H9 (cell line): ENCODE measurements around the gene ISOC1. TPM values are rescaled to one million over a fixed set of nuclear protein-coding genes. Genes with fewer than 3 reads are reported as not detected.
A peak's percentile ranks its signal among the peaks of the same experiment; 100 is the strongest.

Experiments
- DNase-seq: peaks from one replicate; pipeline ENCODE4 v3.0.0-alpha.2; 2017
- H2AFZ ChIP-seq: one replicate; pipeline ENCODE4 v1.6.1; 2013; ENCODE audit warnings: mild to moderate bottlenecking, low read length, control low read depth, moderate library complexity
- H2AK5ac ChIP-seq: 2 replicates; pipeline ENCODE4 v1.6.1; 2013; ENCODE audit warnings: low read length, control low read depth, mixed read lengths; ENCODE audit not compliant: insufficient read length
- H2BK120ac ChIP-seq: one replicate; pipeline ENCODE4 v1.6.1; 2013; ENCODE audit warnings: low read depth, mild to moderate bottlenecking, low read length, control low read depth, inconsistent platforms; ENCODE audit not compliant: poor library complexity, severe bottlenecking
- H2BK12ac ChIP-seq: 2 replicates; pipeline ENCODE4 v1.6.1; 2013; ENCODE audit warnings: low read length, control low read depth, mixed read lengths, low read depth; ENCODE audit not compliant: insufficient read length
- H2BK15ac ChIP-seq: 2 replicates; pipeline ENCODE4 v1.6.1; 2013; ENCODE audit warnings: low read depth, low read length, control low read depth
- H2BK20ac ChIP-seq: one replicate; pipeline ENCODE4 v1.6.1; 2013; ENCODE audit warnings: low read depth, mild to moderate bottlenecking, low read length, control low read depth, inconsistent platforms; ENCODE audit not compliant: poor library complexity, severe bottlenecking
- H2BK5ac ChIP-seq: 2 replicates; pipeline ENCODE4 v1.6.1; 2013; ENCODE audit warnings: low read length, control low read depth, mixed read lengths; ENCODE audit not compliant: insufficient read length
- H3K14ac ChIP-seq: 2 replicates; pipeline ENCODE4 v1.6.1; 2013; ENCODE audit warnings: low read length, control low read depth; ENCODE audit not compliant: insufficient read depth
- H3K18ac ChIP-seq: 2 replicates; pipeline ENCODE4 v1.6.1; 2013; ENCODE audit warnings: low read depth, mild to moderate bottlenecking, mixed read lengths, low read length, control low read depth; ENCODE audit not compliant: insufficient read length
- H3K23ac ChIP-seq: 2 replicates; pipeline ENCODE4 v1.6.1; 2013; ENCODE audit warnings: low read length, control low read depth, mixed read lengths, low read depth; ENCODE audit not compliant: insufficient read length
- H3K23me2 ChIP-seq: 2 replicates; pipeline ENCODE4 v1.6.1; 2013; ENCODE audit warnings: low read depth, mild to moderate bottlenecking, mixed read lengths, low read length, control low read depth; ENCODE audit not compliant: insufficient read length, poor library complexity, severe bottlenecking
- H3K27ac ChIP-seq: 2 replicates; pipeline ENCODE4 v1.5.1; 2013; ENCODE audit warnings: low read length, control low read depth, mixed read lengths, low read depth; ENCODE audit not compliant: insufficient read length
- H3K27me3 ChIP-seq: 2 replicates; pipeline ENCODE4 v1.6.1; 2013; ENCODE audit warnings: low read length, control low read depth, inconsistent platforms; ENCODE audit not compliant: insufficient read depth
- H3K4ac ChIP-seq: 2 replicates; pipeline ENCODE4 v1.6.1; 2013; ENCODE audit warnings: low read depth, mild to moderate bottlenecking, control low read depth, inconsistent platforms, low read length, moderate library complexity
- H3K4me1 ChIP-seq: 2 replicates; pipeline ENCODE4 v1.6.1; 2013; ENCODE audit warnings: low read length, control low read depth, inconsistent platforms; ENCODE audit not compliant: insufficient read depth
- H3K4me2 ChIP-seq: 2 replicates; pipeline ENCODE4 v1.6.1; 2013; ENCODE audit warnings: low read length, control low read depth, mixed read lengths; ENCODE audit not compliant: insufficient read length, insufficient read depth
- H3K56ac ChIP-seq: 2 replicates; pipeline ENCODE4 v1.6.1; 2013; ENCODE audit warnings: low read depth, mild to moderate bottlenecking, mixed read lengths, low read length, control low read depth; ENCODE audit not compliant: insufficient read length
- H3K79me1 ChIP-seq: 2 replicates; pipeline ENCODE4 v1.6.1; 2013; ENCODE audit warnings: low read depth, mild to moderate bottlenecking, moderate library complexity, low read length, control low read depth, inconsistent platforms; ENCODE audit not compliant: insufficient read depth, poor library complexity, severe bottlenecking
- H3K79me2 ChIP-seq: 2 replicates; pipeline ENCODE4 v1.6.1; 2013; ENCODE audit warnings: low read length, control low read depth, inconsistent platforms; ENCODE audit not compliant: insufficient read depth
- H3K9ac ChIP-seq: 2 replicates; pipeline ENCODE4 v1.6.1; 2013; ENCODE audit warnings: low read length, control low read depth, mixed read lengths; ENCODE audit not compliant: insufficient read length; ENCODE audit errors: extremely low read depth
- H3K9me3 ChIP-seq: one replicate; pipeline ENCODE4 v1.6.1; 2013; ENCODE audit warnings: low read depth, low read length, inconsistent platforms; ENCODE audit not compliant: control insufficient read depth
- H3T11ph ChIP-seq: one replicate; pipeline ENCODE4 v1.6.1; 2013; ENCODE audit warnings: mild to moderate bottlenecking, low read length, control low read depth, inconsistent platforms
- H4K20me1 ChIP-seq: one replicate; pipeline ENCODE4 v1.6.1; 2013; ENCODE audit not compliant: control insufficient read depth, insufficient read length, insufficient read depth
- H4K5ac ChIP-seq: 2 replicates; pipeline ENCODE4 v1.6.1; 2013; ENCODE audit warnings: low read depth, mild to moderate bottlenecking, mixed read lengths, low read length, control low read depth; ENCODE audit not compliant: insufficient read length
- H4K8ac ChIP-seq: replicated peaks from 2 replicates; pipeline ENCODE4 v1.6.1; 2013; ENCODE audit warnings: low read length, control low read depth, mixed read lengths, low read depth; ENCODE audit not compliant: insufficient read length
- H4K91ac ChIP-seq: 2 replicates; pipeline ENCODE4 v1.6.1; 2013; ENCODE audit warnings: low read depth, mild to moderate bottlenecking, moderate library complexity, mixed read lengths, low read length, control low read depth; ENCODE audit not compliant: insufficient read length
- H3K27ac Mint-ChIP-seq, 3 experiments: 2 replicates in 2 of 3; 3 replicates in 1 of 3; pipeline ENCODE4 v1.8.0; 2020 to 2021; ENCODE audit warnings: mixed read lengths in 3 of 3, mild to moderate bottlenecking in 1 of 3, moderate library complexity in 1 of 3
- H3K27me3 Mint-ChIP-seq: 2 replicates; pipeline ENCODE4 v1.8.0; 2021; ENCODE audit warnings: low read depth, mild to moderate bottlenecking, moderate library complexity, mixed read lengths
- H3K36me3 Mint-ChIP-seq, 3 experiments: 2 replicates in 2 of 3; 3 replicates in 1 of 3; pipeline ENCODE4 v1.8.0; 2020 to 2021; ENCODE audit warnings: low read depth in 3 of 3, mixed read lengths in 3 of 3; ENCODE audit not compliant: insufficient read depth in 1 of 3
- H3K4me1 Mint-ChIP-seq, 2 experiments: 2 replicates each; pipeline ENCODE4 v1.8.0; 2020; ENCODE audit warnings: mixed read lengths in 2 of 2
- H3K4me3 Mint-ChIP-seq, 2 experiments: 2 replicates in 1 of 2; 3 replicates in 1 of 2; pipeline ENCODE4 v1.8.0; 2020 to 2021; ENCODE audit warnings: mild to moderate bottlenecking in 2 of 2, mixed read lengths in 2 of 2, moderate library complexity in 1 of 2
- H3K9me3 Mint-ChIP-seq, 2 experiments: 2 replicates in 1 of 2; 3 replicates in 1 of 2; pipeline ENCODE4 v1.8.0; 2020; ENCODE audit warnings: mild to moderate bottlenecking in 2 of 2, mixed read lengths in 2 of 2, moderate library complexity in 1 of 2
- WGBS: extraction: QIAGEN DNeasy Blood & Tissue Kit; methylation state at CpG from one replicate; pipeline ENCODE4 v1.1.7; 2013; ENCODE audit warnings: missing lambda C conversion rate, low lambda C conversion rate, mixed read lengths; ENCODE audit not compliant: insufficient read length; ENCODE audit errors: extremely low coverage; 5-methylcytosine and 5-hydroxymethylcytosine counted together
- total RNA-seq: library from RNA; stranded (reverse); gene quantifications from 2 replicates; pipeline ENCODE4 v1.2.1, GENCODE V29; 2021
- TF ChIP-seq, protein P1 (sequence below): fragments of 200-600 bp; sonication (generic); conservative IDR thresholded peaks from 3 replicates; pipeline ENCODE4 v1.8.0; 2021; ENCODE audit warnings: antibody characterized with exemption, mild to moderate bottlenecking

Gene ISOC1
- total RNA-seq, 1 experiment from 2014 or later: 23.0 TPM

DNA sequence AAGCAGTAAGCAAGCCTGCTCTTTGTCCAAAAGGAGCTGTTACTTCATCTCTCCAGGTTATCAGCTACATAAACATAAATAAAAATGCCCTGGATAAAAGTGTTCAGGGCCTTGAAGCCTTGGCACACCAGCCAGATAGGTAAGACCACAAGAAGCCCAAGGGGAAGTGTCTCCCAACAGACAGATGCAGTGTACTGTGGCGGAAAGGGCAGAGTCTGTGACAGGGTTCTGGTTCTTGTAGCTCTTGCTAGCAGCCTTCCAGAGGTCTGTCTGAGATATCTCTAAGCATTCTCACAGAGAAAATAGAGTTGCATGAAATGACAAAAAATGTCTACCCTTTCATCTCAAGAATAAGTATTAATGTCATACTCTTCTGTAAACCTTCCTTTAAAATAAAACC, 30.1 kb downstream of the ISOC1 start:
- H3K4me1 ChIP-seq: no peaks in the 10 kb centered on the region
- no peak overlapping the region for H3K27ac ChIP-seq
- H2AK5ac ChIP-seq: no peak overlapping the region
- no peak overlapping the region for H3T11ph ChIP-seq
- H3K56ac ChIP-seq: no peak overlapping the region
- H4K91ac ChIP-seq: no peak overlapping the region
- WGBS: no CpG with 5 or more reads among the region's 1 CpG
- H3K14ac ChIP-seq: no peak overlapping the region
- no peaks in the 10 kb centered on the region for H3K79me2 ChIP-seq
- H3K4me2 ChIP-seq: no peak overlapping the region
- no peaks in the 10 kb centered on the region for H3K27me3 ChIP-seq
- H2BK15ac ChIP-seq: no peak overlapping the region
- no peak overlapping the region for H2AFZ ChIP-seq
- Mint-ChIP-seq H3K4me1 (peaks cover 0 to 6% of the 10 kb centered on the region in 2 experiments; a peak in 1 of 4 replicates), H3K27me3 (no peaks in the 10 kb centered on the region), H3K4me3 (no peak overlapping the region), H3K27ac (peak overlapping the region in 1 of 3 experiments; percentile 79; a peak in 2 of 7 replicates), H3K9me3 (no peaks in the 10 kb centered on the region), H3K36me3 (no peaks in the 10 kb centered on the region)
- no peaks in the 10 kb centered on the region for H3K9me3 ChIP-seq
- no peak for DNase-seq
- H3K23ac ChIP-seq: no peak overlapping the region
- no peaks in the 10 kb centered on the region for H3K79me1 ChIP-seq
- no peak overlapping the region for H2BK20ac ChIP-seq
- no peaks in the 10 kb centered on the region for H3K23me2 ChIP-seq
- H3K9ac ChIP-seq: no peak overlapping the region
- H4K8ac ChIP-seq: no peak overlapping the region
- H2BK120ac ChIP-seq: no peak overlapping the region
- H3K18ac ChIP-seq: no peak overlapping the region
- TF ChIP-seq, protein P1, sequence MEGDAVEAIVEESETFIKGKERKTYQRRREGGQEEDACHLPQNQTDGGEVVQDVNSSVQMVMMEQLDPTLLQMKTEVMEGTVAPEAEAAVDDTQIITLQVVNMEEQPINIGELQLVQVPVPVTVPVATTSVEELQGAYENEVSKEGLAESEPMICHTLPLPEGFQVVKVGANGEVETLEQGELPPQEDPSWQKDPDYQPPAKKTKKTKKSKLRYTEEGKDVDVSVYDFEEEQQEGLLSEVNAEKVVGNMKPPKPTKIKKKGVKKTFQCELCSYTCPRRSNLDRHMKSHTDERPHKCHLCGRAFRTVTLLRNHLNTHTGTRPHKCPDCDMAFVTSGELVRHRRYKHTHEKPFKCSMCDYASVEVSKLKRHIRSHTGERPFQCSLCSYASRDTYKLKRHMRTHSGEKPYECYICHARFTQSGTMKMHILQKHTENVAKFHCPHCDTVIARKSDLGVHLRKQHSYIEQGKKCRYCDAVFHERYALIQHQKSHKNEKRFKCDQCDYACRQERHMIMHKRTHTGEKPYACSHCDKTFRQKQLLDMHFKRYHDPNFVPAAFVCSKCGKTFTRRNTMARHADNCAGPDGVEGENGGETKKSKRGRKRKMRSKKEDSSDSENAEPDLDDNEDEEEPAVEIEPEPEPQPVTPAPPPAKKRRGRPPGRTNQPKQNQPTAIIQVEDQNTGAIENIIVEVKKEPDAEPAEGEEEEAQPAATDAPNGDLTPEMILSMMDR: no peak
- H4K5ac ChIP-seq: no peak overlapping the region
- H4K20me1 ChIP-seq: no peaks in the 10 kb centered on the region
- no peak overlapping the region for H2BK12ac ChIP-seq
- H3K4ac ChIP-seq: no peak overlapping the region
- H2BK5ac ChIP-seq: no peak overlapping the region
